HG02571 (cell line): ENCODE measurements around the gene C20orf144.
"Not testable (repeated sequence)": the region's sequence is repeated elsewhere in the genome, so short reads cannot be mapped to it uniquely, and the experiment has no call there.

Experiments
- ATAC-seq: cut with Tn5 transposase; IDR thresholded peaks from one replicate; pipeline ENCODE4 v1.9.1; 2021; ENCODE audit warnings: mild to moderate bottlenecking, moderate library complexity; ENCODE audit not compliant: unreplicated experiment

The C20orf144 gene

DNA sequence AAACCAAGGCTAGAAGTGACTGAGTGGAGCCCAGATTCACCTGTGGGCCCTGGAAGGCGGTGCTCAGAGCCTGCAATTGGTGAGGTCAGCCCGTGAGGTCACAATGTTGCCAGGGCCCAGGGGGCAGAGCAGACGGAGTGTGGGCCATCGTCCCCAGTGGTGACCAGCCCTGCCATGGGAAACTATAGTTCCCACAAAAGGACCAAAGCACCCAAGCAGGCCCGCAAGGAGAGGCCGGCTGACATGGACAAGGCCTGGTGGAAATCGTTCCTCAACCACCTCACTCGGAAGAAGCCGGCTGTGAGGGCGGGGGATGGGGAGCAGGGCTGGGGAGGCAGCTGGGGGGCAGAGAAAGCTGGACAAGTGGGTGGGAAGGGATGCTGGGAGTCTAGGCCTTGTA lies at the start of gene C20orf144:
Gene C20orf144, plus strand, starts transcription at position 156 of the 400 bp plus-strand sequence. Its CDS starts 19 bp downstream, at position 175.
- no peak for ATAC-seq

DNA sequence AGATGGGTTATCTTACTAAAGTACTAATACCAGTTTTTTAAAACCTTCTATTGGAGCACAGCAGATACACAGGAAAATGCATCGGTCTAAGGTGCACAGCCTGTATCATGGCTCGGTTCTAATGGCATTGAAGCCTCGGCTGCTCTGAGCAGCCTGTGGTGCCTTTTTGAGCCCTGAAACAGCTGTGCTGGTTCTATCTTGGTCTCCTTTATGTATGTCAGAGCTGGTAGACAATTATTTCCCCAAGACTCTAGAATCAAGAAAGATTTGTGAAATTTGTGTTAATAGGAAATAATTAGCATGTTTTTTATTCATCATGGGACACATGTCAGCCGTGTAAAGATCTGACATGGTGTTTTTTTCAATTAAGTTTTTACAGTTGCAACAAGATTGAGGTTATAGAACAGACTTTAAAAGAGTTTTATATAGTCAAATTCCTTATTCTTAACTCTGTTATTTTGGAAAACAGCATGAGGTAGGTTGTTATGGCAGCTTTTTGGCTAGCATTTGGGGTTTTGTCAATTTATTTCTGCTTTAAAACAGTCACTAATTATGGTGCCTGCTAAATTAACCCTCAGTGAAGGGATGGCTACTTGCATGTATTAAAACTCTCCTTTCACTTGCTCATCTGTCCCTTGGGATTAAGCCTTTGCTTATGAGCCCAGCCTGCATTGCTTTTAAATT lies 40.3 kb upstream of the C20orf144 start:
- no peak for ATAC-seq

- no peak for ATAC-seq
Observed at GRCh38 chr20:33622705-33623365, 39.3 kb upstream of the C20orf144 start.

- no peak for ATAC-seq
Observed at GRCh38 chr20:33624399-33624798, 37.7 kb upstream of the C20orf144 start.

GRCh38 chr20:33626190-33626589 lies 35.9 kb upstream of the C20orf144 start:
- no peak for ATAC-seq

- ATAC-seq: no peak
Observed at GRCh38 chr20:33627577-33628216, 34.4 kb upstream of the C20orf144 start.

DNA sequence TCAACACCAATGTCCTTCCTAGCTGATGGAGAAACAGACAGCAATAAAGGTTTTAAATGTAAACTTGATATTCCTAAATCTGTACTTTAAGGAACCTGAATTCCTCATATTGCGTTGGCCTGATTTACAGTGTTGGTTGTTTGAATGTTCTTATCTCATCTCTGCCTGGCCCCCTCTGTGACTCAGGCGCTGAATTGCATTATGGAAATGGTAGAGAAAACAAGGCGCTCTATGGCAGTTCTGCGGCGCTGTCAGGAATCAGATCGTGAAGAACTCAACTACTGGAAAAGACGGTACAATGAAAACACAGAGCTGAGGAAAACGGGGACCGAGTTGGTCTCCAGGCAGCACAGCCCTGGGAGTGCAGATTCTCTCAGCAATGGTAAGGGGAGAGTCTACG lies 32.6 kb upstream of the C20orf144 start:
- ATAC-seq: no peak

DNA sequence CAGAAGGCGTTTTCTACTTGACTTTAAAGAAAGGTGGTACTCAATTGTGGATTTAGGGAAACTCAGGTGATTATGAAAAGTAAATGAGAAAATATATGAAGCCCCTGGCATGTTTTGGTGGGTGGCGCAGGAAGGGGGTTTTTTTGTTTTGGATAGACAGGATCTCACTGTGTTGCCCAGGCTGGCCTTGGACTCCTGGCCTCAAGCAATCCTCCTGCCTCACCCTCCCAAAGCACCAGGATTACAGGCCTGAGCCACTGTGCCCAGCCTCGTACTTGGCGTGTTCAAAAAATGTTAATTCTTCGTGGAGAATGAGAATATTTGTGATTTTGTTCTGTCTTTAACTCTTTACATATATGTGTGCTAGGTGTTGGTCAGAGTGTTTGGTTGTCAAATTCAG lies 32.1 kb upstream of the C20orf144 start:
- no peak for ATAC-seq

GRCh38 chr20:33630507-33630906 lies 31.6 kb upstream of the C20orf144 start:
- ATAC-seq: no peak

DNA sequence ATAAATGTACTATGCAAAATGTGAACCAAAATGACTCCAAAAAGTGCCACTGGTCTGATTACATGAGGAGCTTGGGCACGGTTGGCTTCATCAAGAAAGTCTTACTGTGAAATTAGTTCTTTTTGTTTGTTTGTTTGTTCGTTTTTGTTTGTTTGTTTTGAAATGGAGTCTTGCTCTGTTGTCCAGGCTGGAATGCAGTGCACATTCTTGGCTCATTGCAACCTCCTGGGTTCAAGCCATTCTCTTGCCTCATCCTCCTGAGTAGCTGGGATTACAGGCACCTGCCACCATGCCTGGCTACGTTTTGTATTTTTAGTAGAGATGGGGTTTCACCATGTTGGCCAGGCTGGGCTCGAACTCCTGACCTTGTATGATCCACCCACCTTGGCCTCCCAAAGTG lies 30.2 kb upstream of the C20orf144 start:
- ATAC-seq: not testable (repeated sequence)

GRCh38 chr20:33635341-33635740 lies 26.8 kb upstream of the C20orf144 start:
- ATAC-seq: no peak

DNA sequence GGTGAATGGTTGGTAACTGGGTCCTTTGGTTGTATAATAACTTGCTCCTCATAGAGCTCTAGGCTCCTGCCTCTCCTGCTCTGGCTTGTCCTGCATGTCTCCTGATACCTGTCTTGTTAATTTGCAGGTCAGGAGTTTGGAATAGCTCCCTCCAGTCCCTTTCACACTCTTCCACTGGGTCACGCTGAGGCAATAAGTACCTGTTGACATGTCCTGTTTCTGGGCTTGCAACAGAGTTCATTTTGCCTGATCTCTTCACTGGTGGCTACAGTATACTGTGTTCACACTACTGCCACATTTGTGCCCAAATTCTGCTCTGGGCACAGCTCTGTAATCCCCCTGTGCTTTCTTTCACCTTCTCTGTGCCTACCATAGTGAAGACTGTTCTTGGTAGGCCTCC lies 25.4 kb upstream of the C20orf144 start:
- no peak for ATAC-seq

- ATAC-seq: no peak
Observed at GRCh38 chr20:33640287-33640686, 21.8 kb upstream of the C20orf144 start.

DNA sequence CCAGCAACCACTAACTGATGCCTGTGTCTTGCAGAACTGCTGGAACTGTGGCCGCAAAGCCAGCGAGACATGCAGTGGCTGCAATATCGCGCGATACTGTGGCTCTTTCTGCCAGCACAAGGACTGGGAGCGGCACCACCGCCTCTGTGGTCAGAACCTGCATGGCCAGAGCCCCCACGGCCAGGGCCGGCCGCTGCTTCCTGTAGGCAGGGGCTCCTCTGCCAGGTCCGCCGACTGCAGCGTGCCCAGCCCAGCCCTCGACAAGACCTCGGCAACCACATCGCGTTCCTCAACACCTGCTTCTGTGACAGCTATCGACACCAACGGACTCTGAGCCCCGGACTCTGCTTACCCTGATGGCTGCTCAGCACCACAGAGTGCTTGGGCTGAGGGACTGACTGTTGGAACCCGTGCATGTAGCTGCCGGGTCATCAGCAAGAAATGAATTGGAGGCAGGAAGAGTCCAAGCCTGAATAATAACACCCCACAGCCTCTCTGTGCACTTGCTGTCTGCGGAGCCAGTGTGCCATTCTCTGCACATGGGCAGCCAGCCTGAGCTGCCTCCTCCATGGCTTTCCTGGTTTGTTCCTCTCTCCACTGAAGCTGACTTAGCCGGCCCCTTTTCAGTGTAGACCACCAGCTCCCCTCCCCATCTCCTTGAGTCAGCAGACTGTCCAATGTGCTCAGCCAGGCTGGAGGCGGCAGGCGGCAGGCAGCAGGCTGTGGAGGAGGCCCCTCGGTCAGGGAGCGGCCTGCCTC lies 17.6 kb upstream of the C20orf144 start:
- ATAC-seq: no peak

- ATAC-seq: no peak
Observed at GRCh38 chr20:33645072-33645358, 17.1 kb upstream of the C20orf144 start.

- no peak for ATAC-seq
Observed at GRCh38 chr20:33645396-33645795, 16.7 kb upstream of the C20orf144 start.

GRCh38 chr20:33646191-33646590 lies 15.9 kb upstream of the C20orf144 start:
- ATAC-seq: no peak

DNA sequence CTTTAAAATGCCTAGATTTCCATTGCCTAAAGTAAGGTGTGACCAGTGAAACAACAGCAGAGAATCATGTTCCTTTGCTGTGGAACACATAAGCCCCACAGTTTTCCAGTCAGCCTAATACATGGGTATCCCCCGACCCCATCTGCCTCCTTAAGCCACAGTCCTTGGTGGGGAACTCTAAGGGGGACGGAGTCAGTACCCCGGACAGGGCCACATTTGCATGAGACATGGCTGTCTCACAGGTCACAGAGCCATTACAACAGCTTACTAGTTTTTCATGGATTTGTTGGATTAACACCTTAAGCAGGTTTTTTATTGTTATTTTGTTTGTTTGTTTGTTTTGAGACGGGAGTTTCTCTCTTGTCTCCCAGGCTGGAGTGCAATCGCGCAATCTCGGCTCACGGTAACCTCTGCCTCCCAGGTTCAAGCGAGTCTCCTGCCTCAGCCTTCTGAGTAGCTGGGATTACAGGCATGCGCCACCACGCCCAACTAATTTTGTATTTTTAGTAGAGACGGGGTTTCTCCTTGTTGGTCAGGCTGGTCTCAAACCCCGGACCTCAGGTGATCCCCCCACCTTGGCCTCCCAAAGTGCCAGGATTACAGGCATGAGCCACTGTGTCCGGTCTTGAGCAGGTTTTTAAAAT lies 15.0 kb upstream of the C20orf144 start:
- not testable (repeated sequence) for ATAC-seq

- ATAC-seq: peak; percentile 55
Observed at GRCh38 chr20:33647603-33648395, 14.3 kb upstream of the C20orf144 start.

DNA sequence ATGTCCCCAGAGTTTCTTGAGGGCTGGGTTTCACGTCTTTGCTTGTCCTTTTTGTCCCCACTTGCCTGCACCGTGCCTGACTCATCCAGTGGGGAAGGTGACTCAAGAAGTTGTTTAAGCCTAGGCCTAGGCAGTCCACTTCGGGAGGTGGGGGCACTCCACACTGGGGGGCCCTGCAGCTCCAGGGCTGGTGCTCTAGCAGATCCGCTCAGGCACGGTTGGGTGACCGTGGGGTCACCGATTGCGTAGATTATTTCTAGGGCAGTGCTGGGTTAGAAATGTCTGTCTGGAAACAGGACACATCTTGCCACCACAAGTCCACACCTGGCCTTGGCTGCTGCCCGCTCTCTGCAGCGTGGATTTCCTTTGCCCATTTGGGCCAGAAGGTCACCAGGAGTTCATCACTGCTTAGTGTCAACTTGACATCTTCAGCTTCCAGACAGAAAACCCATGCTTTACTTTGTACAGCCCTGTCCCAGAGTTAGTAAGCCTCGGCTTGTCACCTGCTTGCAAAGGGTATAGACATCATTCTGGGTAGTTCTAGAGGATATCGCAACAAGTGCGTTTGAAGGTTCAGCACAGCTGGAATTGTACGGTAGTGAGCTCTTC lies 13.6 kb upstream of the C20orf144 start:
- ATAC-seq: no peak
